GM19023 (cell line): ENCODE results near the gene DEFB115.
"Not testable (repeated sequence)": the region's sequence is repeated elsewhere in the genome, so short reads cannot be mapped to it uniquely, and the experiment has no call there.

Source experiments
- ATAC-seq: cut with Tn5 transposase; IDR thresholded peaks from one replicate; pipeline ENCODE4 v1.9.1; 2021; ENCODE audit warnings: mild to moderate bottlenecking, moderate library complexity; ENCODE audit not compliant: unreplicated experiment

Gene DEFB115, protein sequence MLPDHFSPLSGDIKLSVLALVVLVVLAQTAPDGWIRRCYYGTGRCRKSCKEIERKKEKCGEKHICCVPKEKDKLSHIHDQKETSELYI

GRCh38 chr20:31257364-31257763 is at the start of gene DEFB115:
TSS of gene DEFB115 (plus strand) at chr20:31257664. CDS start at chr20:31257664, 0 bp downstream.
- no peak for ATAC-seq

- ATAC-seq = no peak
These were observed 20.5 kb upstream of the DEFB115 start for GRCh38 chr20:31236953-31237352.

DNA sequence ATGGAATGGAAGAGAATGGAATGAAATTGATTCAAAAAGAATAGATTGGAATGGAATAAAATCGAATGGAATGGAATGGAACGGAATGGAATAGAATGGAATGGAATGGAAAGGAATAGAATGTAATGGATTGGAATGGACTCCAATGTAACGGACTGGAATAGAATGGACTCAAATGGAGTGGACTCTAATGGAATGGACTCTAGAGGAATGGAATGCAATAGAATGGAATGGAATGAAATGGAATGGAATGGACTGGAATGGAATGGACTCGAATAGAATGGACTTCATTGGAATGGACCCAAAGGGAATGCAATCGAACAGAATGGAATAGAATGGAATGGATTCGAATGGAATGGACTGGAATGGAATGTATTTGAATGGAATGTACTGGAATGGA is 19.7 kb upstream of the DEFB115 start:
- ATAC-seq = no peak

GRCh38 chr20:31239139-31239538 is 18.3 kb upstream of the DEFB115 start:
- no peak for ATAC-seq

DNA sequence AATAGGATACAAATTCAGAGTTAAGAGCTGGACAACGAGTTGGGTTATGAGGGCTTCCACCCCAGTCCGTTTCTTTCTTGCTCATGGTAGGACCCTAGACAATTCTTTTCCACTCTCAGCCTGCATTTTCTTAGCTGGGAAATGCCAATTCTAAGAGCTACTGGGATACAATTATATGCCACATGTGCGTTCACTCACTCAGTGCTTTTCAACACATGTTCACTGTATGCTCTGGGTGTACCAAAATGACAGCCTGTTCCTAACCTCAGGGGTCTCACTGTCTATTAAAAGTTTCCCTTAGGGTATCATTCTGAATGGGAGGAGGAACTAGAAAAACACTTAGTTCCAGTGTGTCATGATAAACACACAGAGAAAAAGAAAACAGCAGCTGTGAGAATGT is 505 bp upstream of the DEFB115 start:
- no peak for ATAC-seq

DNA sequence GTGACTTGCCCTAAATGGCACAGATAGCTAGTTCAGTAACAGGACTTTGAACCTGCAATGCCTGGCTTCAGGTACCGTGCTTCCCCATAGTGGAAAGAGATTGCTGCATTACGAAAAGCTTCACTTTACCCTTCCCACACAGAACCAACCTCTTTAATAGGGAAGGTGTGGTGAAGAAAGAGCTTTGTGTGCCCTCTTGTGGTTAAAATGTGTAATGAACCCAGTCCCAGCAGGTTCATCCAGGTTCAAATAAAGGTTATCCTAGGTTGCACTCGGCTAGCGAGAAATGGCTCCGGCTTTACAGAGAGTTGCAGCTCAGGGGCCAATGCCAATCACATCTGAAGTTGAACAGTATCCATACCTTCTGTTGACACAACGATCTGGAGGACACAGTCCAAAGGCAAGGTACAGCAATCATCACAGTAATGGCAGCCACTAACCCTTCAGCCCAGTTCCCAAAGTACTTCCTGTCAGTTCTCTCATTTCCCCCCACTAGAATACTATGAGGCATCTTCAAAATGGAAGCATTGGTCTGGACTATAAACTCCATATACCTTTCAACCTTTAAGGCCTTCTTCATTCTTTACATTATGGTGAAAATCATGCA is 3.0 kb downstream of the DEFB115 start:
- ATAC-seq = no peak

DNA sequence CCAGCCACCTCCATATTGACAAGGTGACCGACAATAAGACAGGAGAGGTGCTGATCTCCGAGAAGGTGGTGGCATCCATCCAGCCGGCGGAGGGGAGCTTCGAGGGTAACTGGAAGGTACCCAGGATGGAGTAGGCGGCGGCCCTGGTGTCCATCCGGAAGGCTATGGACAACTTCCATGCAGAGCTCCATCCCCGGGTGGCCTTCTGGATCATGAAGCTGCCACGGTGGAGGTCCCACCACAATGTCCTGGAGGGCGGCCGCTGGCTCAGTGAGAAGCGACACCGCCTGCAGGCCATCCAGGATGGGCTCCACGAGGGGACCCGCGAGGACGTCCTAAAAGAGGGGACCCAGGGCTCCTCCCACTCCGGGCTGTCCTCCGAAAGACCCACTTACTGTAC is 17.0 kb downstream of the DEFB115 start:
- ATAC-seq = no peak

DNA sequence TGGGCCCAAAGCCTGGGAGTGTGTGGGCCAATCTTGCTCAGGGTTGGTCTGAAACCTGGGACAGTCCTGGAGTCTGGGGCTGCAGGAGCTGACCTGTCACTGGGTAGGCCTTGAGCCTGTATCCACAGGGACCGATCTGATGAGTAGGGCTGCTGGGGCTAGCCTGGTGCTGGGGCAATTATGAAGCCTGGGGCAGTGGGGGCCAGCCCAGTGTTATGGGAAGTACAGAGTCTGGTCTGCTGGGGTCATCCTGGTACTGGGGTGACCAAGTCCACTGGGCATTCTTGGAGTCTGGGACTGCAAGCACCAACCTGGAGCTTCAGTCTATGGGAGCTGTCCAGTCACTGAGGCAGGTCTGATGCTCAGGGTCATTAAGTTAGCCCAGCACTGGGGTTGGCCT is 20.7 kb downstream of the DEFB115 start:
- no peak for ATAC-seq

GRCh38 chr20:31284964-31285363 is 27.5 kb downstream of the DEFB115 start:
- ATAC-seq = not testable (repeated sequence)

DNA sequence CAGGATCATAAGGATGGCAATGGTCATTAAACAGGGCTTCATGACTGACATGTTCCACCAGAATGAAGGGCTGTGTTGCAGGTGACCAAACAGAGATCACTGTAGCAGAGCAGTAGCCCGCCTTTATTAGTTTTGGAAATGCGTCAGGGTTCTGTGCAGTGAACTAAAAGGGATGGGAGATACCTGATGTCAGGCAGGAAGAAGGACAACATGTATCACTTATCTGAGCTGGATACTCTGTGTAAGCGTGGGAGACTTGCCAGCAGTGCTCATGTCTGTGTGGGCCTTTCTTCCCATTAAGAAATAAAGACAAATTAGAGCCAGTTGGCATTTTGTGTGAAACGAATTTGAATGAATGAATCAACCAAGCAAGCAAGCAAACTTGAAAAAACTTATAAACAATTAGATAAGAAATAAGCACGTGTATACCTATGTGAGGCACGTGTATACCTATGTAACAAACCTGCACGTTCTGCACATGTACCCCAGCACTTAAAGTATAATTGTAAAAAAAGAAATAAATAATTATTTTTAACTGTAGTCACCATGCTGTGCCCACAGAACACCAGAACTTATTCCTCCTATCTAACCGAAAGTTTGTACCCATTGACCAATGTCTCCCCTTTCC is 51.2 kb downstream of the DEFB115 start, which contains the start of gene DEFB116:
Gene DEFB116, minus strand, starts transcription at position 51 of the 628 bp plus-strand sequence. Its CDS starts 0 bp downstream, at position 51.
- ATAC-seq = no peak
